Common myeloid progenitor, CD34-positive (primary cell): ENCODE measurements around the gene RAD52.

ENCODE experiments used
- CTCF ChIA-PET: fragments of 350-600 bp; sonication (Branson Sonifier 250); formaldehyde crosslinking; loops from one replicate; lab custom pipeline; 2021; ENCODE audit warnings: antibody characterized with exemption; lab: Charles Lee
- POLR2A ChIA-PET: fragments of 350-600 bp; sonication (Branson Sonifier 250); formaldehyde crosslinking; loops from one replicate; lab custom pipeline; 2021; ENCODE audit warnings: antibody characterized with exemption; lab: Charles Lee
- DNase-seq, 3 donors: peaks; one replicate each; pipeline versions ENCODE4 v3.0.0 to v3.0.0-alpha.2; 2013
- H3K27ac ChIP-seq, 2 experiments: 1 replicate in 1 of 2; 2 replicates in 1 of 2; pipeline ENCODE4 v1.7.0; 2013; ENCODE audit warnings: inconsistent platforms in 2 of 2, low read length in 2 of 2, mild to moderate bottlenecking in 2 of 2, low read depth in 1 of 2, moderate library complexity in 1 of 2; ENCODE audit not compliant: severe bottlenecking in 2 of 2, insufficient read depth in 1 of 2, poor library complexity in 1 of 2
- H3K27me3 ChIP-seq, 5 experiments: replicated peaks in 2 of 5; 1 replicate in 3 of 5; 2 replicates in 2 of 5; pipeline versions ENCODE4 v1.6.1 to v1.7.0; 2013; ENCODE audit warnings: low read length in 4 of 5, mild to moderate bottlenecking in 2 of 5, moderate library complexity in 2 of 5, inconsistent platforms in 1 of 5; ENCODE audit not compliant: insufficient read depth in 5 of 5, control insufficient read depth in 4 of 5
- H3K36me3 ChIP-seq, 4 experiments: 1 replicate in 2 of 4; 2 replicates in 2 of 4; pipeline versions ENCODE4 v1.6.1 to v1.7.0; 2013; ENCODE audit warnings: low read length in 3 of 4, control low read depth in 1 of 4, mild to moderate bottlenecking in 1 of 4; ENCODE audit not compliant: control insufficient read depth in 4 of 4, insufficient read depth in 4 of 4
- H3K4me1 ChIP-seq, 4 experiments: 1 replicate in 3 of 4; 2 replicates in 1 of 4; pipeline versions ENCODE4 v1.6.1 to v1.7.1; 2013; ENCODE audit warnings: low read length in 3 of 4, mild to moderate bottlenecking in 3 of 4, control low read depth in 1 of 4, inconsistent platforms in 1 of 4, moderate library complexity in 1 of 4; ENCODE audit not compliant: control insufficient read depth in 4 of 4, insufficient read depth in 4 of 4; ENCODE audit errors: control extremely low read depth in 1 of 4
- H3K4me3 ChIP-seq, 7 experiments: 1 replicate in 4 of 7; 2 replicates in 3 of 7; pipeline versions ENCODE4 v1.5.1 to v1.7.0; 2013; ENCODE audit warnings: mild to moderate bottlenecking in 7 of 7, low read length in 6 of 7, moderate library complexity in 6 of 7, inconsistent platforms in 2 of 7, low read depth in 2 of 7, control low read depth in 1 of 7; ENCODE audit not compliant: insufficient read depth in 4 of 7, control insufficient read depth in 1 of 7; ENCODE audit errors: extremely low read depth in 1 of 7
- H3K9me3 ChIP-seq, 5 experiments: 1 replicate in 4 of 5; 2 replicates in 1 of 5; pipeline versions ENCODE4 v1.6.1 to v1.7.1; 2013; ENCODE audit warnings: low read length in 4 of 5, mild to moderate bottlenecking in 2 of 5, inconsistent platforms in 1 of 5, low read depth in 1 of 5, moderate library complexity in 1 of 5; ENCODE audit not compliant: control insufficient read depth in 4 of 5, insufficient read depth in 2 of 5; ENCODE audit errors: control extremely low read depth in 1 of 5
- WGBS: methylation state at CpG from one replicate; pipeline ENCODE4 v1.1.5; 2013; ENCODE audit not compliant: insufficient coverage; 5-methylcytosine and 5-hydroxymethylcytosine counted together

Gene RAD52

DNA sequence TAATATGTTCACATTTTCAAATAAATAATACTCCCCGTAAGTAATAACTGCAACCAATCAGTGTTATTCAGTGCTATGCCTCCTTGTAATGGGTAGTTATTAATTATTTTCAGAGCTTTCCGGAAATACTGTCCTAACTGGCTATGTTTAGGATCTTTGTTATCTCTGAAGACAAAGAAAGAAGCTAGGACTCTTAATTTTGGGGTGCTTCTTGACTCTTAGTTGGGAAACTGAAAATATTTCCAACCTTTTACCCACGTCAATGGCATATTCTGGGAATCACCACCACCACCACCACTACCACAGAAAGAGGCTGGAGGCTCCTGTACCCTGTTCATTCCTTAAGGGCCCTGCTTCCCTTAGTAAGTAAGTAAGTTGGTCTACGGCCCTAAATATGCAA lies 39.1 kb downstream of the RAD52 start:
- Histone ChIP-seq H3K4me3 (no peak overlapping the region), H3K4me1 (peaks cover 15 to 91% (median 64%) of the 10 kb centered on the region in 4 experiments), H3K27ac (peak overlapping the region in 1 of 2 experiments; percentile 77), H3K36me3 (peaks cover 16 to 71% (median 36%) of the 10 kb centered on the region in 4 experiments), H3K27me3 (no peaks in the 10 kb centered on the region), H3K9me3 (no peaks in the 10 kb centered on the region)
- WGBS: 50% methylated on average over 1 of the region's 4 CpGs
- CTCF ChIA-PET: interaction anchor here (0.9 to 1.6 kb wide), 4 partner anchors 39 to 167 kb away, joined by 3 to 5 read pairs (median 3); partner anchors contain the start of gene RAD52
- DNase-seq: no peak
- POLR2A ChIA-PET: interaction anchor here (1.0 to 1.6 kb wide), 3 partner anchors 36 to 80 kb away, joined by 3 to 5 read pairs (median 4); partner anchors contain the start of gene RAD52

DNA sequence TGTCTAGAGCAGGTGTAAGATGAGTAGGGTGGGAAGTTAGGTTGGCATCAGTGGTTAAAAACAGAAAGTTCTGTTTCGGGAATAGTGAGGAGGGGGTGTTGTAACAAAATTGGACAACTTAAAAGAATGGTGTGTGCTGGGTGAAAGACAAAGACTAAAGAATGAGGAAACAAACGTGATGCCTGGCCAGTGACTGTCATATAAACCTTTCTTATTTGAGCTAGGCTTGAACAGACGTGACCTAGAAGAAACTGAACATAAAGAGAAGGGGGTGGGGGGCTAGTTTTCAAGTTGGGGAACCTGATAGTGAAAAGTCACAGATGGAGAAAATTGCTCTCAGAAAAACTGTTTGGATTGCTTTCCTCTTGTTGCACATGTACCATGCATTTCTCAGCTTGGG lies 39.6 kb downstream of the RAD52 start:
- ChIA-PET POLR2A (no interaction called here), CTCF (interaction anchor here (0.9 to 1.1 kb wide), 5 partner anchors 14 to 182 kb away, joined by 3 to 5 read pairs (median 4); partner anchors contain the start of gene RAD52)
- no peak overlapping the region for H3K4me3 ChIP-seq
- H3K27me3 ChIP-seq: no peaks in the 10 kb centered on the region
- DNase-seq: peak in 1 of 3 donors; percentile 29
- H3K27ac ChIP-seq: peak overlapping the region in 1 of 2 experiments; percentile 45
- WGBS: 64% methylated on average over 3 of the region's 3 CpGs
- H3K9me3 ChIP-seq: no peaks in the 10 kb centered on the region
- peaks cover 22 to 76% (median 39%) of the 10 kb centered on the region in 4 experiments for H3K36me3 ChIP-seq
- peaks cover 15 to 91% (median 61%) of the 10 kb centered on the region in 4 experiments for H3K4me1 ChIP-seq

DNA sequence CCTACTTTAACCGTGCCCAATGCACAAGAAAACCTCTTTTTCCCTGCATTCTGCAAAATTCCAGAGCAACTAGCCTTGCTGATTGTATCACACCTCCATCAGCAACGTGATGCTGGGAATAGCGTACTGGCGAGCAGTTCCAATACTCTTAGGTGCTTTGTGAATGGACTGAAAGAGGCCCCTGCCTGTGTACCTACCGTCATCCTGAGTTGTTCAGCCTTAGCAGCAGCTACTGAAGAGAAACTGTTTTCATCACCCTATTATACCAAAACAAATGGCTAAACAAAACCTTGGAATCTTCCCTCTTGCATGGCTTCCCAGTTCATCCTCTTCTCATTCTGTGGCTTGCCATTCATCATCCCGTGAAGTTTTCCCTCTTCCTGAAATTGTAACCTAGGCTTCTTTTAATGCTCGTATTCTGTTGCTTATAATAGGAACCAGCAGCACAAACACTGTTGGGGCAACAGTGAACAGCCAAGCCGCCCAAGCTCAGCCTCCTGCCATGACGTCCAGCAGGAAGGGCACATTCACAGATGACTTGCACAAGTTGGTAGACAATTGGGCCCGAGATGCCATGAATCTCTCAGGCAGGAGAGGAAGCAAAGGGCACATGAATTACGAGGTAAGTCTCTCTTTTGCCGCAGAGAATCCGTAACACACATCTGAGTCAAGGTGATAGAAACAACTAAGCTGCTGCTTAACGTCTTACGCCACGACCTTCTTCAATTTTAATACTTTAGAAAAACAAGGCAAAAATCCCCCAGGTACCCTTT lies 41.9 kb downstream of the RAD52 start:
- ChIA-PET CTCF (interaction anchor here (0.8 to 1.2 kb wide), 4 partner anchors 10 to 185 kb away, joined by 3 read pairs; no protein-coding TSS in a partner anchor), POLR2A (no interaction called here)
- H3K27ac ChIP-seq: peak overlapping the region in 1 of 2 experiments; percentile 0
- 47% methylated on average over 12 of the region's 16 CpGs for WGBS
- H3K36me3 ChIP-seq: peaks cover 19 to 80% (median 41%) of the 10 kb centered on the region in 4 experiments
- no peaks in the 10 kb centered on the region for H3K27me3 ChIP-seq
- peaks cover 13 to 91% (median 57%) of the 10 kb centered on the region in 4 experiments for H3K4me1 ChIP-seq
- peak; percentile 59 to 91 (median 85) for DNase-seq
- no peaks in the 10 kb centered on the region for H3K9me3 ChIP-seq
- peak overlapping the region in 1 of 7 experiments; percentile 34 for H3K4me3 ChIP-seq

DNA sequence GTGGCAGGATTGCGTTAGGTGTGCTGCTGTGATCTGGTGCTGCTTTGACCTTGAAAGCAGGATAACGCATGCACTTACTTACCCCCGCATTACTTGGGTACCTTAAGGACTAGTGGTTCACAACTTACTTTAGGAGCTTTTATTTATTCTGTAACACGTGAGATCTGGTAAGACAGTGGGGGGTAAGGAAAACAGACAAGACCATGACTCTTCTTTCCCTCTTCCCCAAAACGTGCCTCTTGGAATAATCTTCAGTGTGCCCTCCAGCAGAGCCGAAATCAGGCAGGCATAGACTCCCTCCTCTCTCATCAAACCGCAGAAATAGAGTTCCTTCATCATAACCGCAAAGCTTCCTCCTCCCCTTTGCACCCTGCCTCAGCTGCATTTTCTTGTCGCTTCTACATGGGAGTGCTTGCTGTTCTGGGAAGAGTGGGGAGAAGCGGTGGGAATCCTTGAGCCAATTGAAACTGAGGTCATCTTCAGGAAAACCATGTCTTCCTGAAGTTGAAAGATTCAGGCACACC lies 43.4 kb downstream of the RAD52 start:
- H3K4me3 ChIP-seq: peak overlapping the region in 2 of 7 experiments; percentile 2 to 7

DNA sequence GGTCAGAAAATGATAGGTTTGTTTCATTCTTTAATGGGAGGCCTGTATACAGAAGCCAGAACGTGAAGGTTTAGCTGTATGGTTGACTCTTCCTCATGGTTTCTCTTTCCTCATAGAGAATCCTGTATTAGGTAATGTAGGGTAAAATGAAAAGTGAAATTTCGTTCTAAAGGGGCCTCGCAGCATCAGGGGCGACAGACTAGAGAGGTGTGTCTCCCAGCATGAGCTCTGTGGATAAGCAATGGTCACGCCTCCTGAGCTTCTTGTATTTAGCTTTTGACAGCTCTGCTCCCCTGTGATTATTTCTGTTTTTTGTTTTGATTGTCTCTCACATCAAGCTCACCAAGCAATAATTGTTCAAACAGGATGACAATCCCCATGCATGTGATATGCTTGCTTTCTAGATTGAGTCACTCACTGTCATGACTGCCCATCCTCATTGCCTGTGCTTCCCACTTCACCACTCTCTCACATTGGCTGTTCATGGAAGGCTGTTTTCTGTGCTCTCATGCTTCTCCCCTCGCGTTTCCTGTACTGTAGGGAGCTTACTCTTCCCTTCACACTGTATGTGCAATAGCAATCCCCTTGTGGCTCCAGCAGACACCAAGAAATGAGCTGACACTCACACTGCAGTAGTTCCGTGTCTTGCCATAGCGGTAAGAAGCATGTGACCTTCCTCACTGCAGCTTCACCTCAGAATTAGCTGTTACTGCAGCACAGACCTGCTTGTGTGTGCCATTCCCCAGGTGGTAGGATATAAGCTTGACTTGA lies 44.0 kb downstream of the RAD52 start:
- H3K36me3 ChIP-seq: peaks cover 32 to 94% (median 58%) of the 10 kb centered on the region in 4 experiments
- ChIA-PET POLR2A (no interaction called here), CTCF (interaction anchor here (0.6 to 2.8 kb wide), 3 partner anchors 20 to 48 kb away, joined by 3 to 9 read pairs (median 3); partner anchors contain the start of gene RAD52)
- H3K4me1 ChIP-seq: peaks cover 8 to 71% (median 39%) of the 10 kb centered on the region in 4 experiments
- 84% methylated on average over 7 of the region's 9 CpGs for WGBS
- H3K4me3 ChIP-seq: no peak overlapping the region
- peak overlapping the region in 1 of 2 experiments; percentile 0 for H3K27ac ChIP-seq
- H3K9me3 ChIP-seq: no peaks in the 10 kb centered on the region
- no peaks in the 10 kb centered on the region for H3K27me3 ChIP-seq
- DNase-seq: peak in 2 of 3 donors; percentile 57 to 73

More for the DNA sequence above, 43.4 kb downstream of the RAD52 start:
- peak in 2 of 3 donors; percentile 35 to 36 for DNase-seq
- Histone ChIP-seq H3K27ac (peak overlapping the region in 1 of 2 experiments; percentile 0), H3K4me1 (peaks cover 13 to 77% (median 44%) of the 10 kb centered on the region in 4 experiments), H3K27me3 (no peaks in the 10 kb centered on the region), H3K36me3 (peaks cover 31 to 88% (median 52%) of the 10 kb centered on the region in 4 experiments), H3K9me3 (no peaks in the 10 kb centered on the region)
- POLR2A ChIA-PET: interaction anchor here (0.6 kb wide), 1 partner anchor 19 kb away, joined by 3 read pairs; no protein-coding TSS in a partner anchor
- 82% methylated on average over 4 of the region's 10 CpGs for WGBS
- CTCF ChIA-PET: interaction anchor here (0.6 to 2.8 kb wide), 3 partner anchors 21 to 48 kb away, joined by 3 to 9 read pairs (median 3); partner anchors contain the start of gene RAD52

DNA sequence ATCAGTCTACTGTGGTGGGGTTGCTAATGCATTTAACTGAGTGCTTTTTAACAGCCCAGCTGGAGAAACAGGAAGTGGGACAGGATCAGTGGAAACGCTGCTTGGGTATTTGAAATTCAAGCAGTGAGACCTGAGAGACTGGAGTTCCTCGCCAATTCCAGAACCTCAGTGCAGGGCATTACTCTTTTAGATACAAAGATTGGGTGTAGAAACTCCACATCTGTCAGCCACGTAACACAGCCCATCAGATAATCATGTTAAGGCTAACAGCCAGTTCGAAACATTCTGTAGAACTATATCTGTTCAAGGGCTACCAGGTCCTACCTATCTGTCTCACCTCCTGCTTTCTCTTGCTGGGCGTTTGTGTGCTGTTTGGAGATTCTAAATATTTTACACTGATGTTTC lies 45.5 kb downstream of the RAD52 start:
- Histone ChIP-seq H3K9me3 (no peaks in the 10 kb centered on the region), H3K27ac (no peak overlapping the region), H3K36me3 (peaks cover 39 to 93% (median 63%) of the 10 kb centered on the region in 4 experiments), H3K27me3 (no peaks in the 10 kb centered on the region), H3K4me1 (peaks cover 7 to 57% (median 34%) of the 10 kb centered on the region in 4 experiments), H3K4me3 (no peak overlapping the region)
- ChIA-PET CTCF (interaction anchor here (0.6 to 2.8 kb wide), 3 partner anchors 9 to 138 kb away, joined by 3 to 9 read pairs (median 4); partner anchors contain the start of gene RAD52), POLR2A (no interaction called here)
- DNase-seq: peak in 2 of 3 donors; percentile 46 to 64
- WGBS: 38% methylated on average over 2 of the region's 5 CpGs
